ENCODE results near the gene PBX1.

The PBX1 gene

DNA sequence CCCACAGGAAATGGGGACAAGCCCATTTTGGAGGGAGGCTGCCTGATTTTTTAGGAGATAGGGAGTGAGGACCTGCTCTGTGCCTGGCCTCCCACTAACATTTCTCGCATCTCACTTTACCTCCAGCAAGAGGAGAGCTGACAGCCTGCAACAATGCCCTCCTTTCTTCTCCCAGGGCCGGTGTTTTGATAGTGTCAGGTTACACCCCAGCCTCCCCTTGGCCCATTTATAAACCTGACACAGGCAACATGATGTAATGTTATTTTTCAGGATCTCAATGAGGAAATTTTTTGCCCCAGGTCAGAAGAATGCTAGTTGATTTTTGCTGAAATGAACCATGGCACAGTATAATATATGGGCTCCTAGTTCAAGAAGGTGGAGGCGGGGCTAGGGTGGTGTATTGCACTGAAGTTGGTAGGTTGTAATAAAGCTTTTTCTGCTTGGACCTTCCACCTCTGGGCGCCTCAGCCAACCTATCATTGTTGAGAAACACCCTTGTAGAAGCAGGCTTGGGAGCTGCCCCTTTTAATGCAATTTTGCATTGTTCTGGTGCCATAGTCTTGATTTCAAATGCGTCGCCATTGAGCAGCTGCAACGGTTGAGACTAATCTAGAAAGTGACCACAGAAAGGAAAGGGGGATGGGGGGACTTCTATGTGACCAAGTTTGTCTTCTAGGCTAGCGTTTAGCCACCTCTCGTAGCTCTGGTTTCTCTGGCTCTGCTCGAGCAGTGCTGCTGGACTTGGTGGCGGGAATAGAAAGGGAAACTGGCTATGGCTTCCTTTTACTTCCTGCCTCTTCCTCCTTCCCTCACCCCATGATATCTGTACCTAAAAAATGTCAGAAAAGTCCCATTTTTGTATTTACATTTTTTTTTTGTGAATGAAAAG is 53.0 kb downstream of the PBX1 start (continued):
- TF ChIP-seq ZNF692 (tag by site-specific recombination; IDR thresholded peaks at IDR 0.05) (peak; percentile 84), ZNF350 (tag by site-specific recombination; IDR thresholded peaks at IDR 0.05) (no peak), ZNF626 (tag by site-specific recombination; IDR thresholded peaks at IDR 0.05) (no peak), ZNF521 (tag by site-specific recombination; IDR thresholded peaks at IDR 0.05) (no peak), ZNF488 (tag by site-specific recombination; IDR thresholded peaks at IDR 0.05) (no peak), ZNF670 (tag by site-specific recombination; IDR thresholded peaks at IDR 0.05; ENCODE audit: low read depth) (no peak), ZNF138 (tag by site-specific recombination; IDR thresholded peaks at IDR 0.05; ENCODE audit: borderline replicate concordance) (no peak), SP7 (tag by site-specific recombination; IDR thresholded peaks at IDR 0.05) (peak; percentile 98), ZSCAN23 (tag by site-specific recombination; IDR thresholded peaks at IDR 0.05) (peak; percentile 83), KLF8 (tag by site-specific recombination; IDR thresholded peaks at IDR 0.05) (peak; percentile 89), REPIN1 (tag by site-specific recombination; IDR thresholded peaks at IDR 0.05; ENCODE audit: low read depth) (no peak), ZNF211 (tag by site-specific recombination; IDR thresholded peaks at IDR 0.05; ENCODE audit: low read depth) (no peak), ZNF585B (tag by site-specific recombination; IDR thresholded peaks at IDR 0.05) (no peak), MEIS1 (CRISPR knock-in tag; IDR thresholded peaks at IDR 0.05; ENCODE audit: borderline replicate concordance) (peak; percentile 71; the same call in 1 of the 2 replicates), KLF16 (tag by site-specific recombination; IDR thresholded peaks at IDR 0.05) (0 out of 2 replicates have a peak, but pooled peaks have one; percentile 33), ZIC2 (tag by site-specific recombination; IDR thresholded peaks at IDR 0.05) (peak; percentile 41), GLIS2 (tag by site-specific recombination; IDR thresholded peaks at IDR 0.05) (peak; percentile 89), SALL2 (tag by site-specific recombination; IDR thresholded peaks at IDR 0.05; ENCODE audit: borderline replicate concordance) (no peak), ZNF701 (tag by site-specific recombination; IDR thresholded peaks at IDR 0.05) (no peak), ZNF426 (tag by site-specific recombination; IDR thresholded peaks at IDR 0.05) (no peak), ZBTB8A (tag by site-specific recombination; IDR thresholded peaks at IDR 0.05) (peak; percentile 78; the same call in 1 of the 2 replicates), ZNF324 (tag by site-specific recombination; IDR thresholded peaks at IDR 0.05) (peak; percentile 88)
- TF ChIP-seq, protein P1, sequence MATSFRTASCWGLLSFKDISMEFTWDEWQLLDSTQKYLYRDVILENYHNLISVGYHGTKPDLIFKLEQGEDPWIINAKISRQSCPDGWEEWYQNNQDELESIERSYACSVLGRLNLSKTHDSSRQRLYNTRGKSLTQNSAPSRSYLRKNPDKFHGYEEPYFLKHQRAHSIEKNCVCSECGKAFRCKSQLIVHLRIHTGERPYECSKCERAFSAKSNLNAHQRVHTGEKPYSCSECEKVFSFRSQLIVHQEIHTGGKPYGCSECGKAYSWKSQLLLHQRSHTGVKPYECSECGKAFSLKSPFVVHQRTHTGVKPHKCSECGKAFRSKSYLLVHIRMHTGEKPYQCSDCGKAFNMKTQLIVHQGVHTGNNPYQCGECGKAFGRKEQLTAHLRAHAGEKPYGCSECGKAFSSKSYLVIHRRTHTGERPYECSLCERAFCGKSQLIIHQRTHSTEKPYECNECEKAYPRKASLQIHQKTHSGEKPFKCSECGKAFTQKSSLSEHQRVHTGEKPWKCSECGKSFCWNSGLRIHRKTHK (tag by site-specific recombination; IDR thresholded peaks at IDR 0.05): no peak
- TF ChIP-seq, protein P2, sequence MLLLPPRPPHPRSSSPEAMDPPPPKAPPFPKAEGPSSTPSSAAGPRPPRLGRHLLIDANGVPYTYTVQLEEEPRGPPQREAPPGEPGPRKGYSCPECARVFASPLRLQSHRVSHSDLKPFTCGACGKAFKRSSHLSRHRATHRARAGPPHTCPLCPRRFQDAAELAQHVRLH (tag by site-specific recombination; IDR thresholded peaks at IDR 0.05): peak; percentile 86
- TF ChIP-seq, protein P3, sequence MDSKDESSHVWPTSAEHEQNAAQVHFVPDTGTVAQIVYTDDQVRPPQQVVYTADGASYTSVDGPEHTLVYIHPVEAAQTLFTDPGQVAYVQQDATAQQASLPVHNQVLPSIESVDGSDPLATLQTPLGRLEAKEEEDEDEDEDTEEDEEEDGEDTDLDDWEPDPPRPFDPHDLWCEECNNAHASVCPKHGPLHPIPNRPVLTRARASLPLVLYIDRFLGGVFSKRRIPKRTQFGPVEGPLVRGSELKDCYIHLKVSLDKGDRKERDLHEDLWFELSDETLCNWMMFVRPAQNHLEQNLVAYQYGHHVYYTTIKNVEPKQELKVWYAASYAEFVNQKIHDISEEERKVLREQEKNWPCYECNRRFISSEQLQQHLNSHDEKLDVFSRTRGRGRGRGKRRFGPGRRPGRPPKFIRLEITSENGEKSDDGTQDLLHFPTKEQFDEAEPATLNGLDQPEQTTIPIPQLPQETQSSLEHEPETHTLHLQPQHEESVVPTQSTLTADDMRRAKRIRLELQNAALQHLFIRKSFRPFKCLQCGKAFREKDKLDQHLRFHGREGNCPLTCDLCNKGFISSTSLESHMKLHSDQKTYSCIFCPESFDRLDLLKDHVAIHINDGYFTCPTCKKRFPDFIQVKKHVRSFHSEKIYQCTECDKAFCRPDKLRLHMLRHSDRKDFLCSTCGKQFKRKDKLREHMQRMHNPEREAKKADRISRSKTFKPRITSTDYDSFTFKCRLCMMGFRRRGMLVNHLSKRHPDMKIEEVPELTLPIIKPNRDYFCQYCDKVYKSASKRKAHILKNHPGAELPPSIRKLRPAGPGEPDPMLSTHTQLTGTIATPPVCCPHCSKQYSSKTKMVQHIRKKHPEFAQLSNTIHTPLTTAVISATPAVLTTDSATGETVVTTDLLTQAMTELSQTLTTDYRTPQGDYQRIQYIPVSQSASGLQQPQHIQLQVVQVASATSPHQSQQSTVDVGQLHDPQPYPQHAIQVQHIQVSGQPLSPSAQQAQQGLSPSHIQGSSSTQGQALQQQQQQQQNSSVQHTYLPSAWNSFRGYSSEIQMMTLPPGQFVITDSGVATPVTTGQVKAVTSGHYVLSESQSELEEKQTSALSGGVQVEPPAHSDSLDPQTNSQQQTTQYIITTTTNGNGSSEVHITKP (tag by site-specific recombination; IDR thresholded peaks at IDR 0.05): peak; percentile 93
- TF ChIP-seq, protein P4, sequence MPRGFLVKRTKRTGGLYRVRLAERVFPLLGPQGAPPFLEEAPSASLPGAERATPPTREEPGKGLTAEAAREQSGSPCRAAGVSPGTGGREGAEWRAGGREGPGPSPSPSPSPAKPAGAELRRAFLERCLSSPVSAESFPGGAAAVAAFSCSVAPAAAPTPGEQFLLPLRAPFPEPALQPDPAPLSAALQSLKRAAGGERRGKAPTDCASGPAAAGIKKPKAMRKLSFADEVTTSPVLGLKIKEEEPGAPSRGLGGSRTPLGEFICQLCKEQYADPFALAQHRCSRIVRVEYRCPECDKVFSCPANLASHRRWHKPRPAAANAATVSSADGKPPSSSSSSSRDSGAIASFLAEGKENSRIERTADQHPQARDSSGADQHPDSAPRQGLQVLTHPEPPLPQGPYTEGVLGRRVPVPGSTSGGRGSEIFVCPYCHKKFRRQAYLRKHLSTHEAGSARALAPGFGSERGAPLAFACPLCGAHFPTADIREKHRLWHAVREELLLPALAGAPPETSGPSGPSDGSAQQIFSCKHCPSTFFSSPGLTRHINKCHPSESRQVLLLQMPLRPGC (tag by site-specific recombination; IDR thresholded peaks at IDR 0.05): peak; percentile 93
- TF ChIP-seq, protein P5, sequence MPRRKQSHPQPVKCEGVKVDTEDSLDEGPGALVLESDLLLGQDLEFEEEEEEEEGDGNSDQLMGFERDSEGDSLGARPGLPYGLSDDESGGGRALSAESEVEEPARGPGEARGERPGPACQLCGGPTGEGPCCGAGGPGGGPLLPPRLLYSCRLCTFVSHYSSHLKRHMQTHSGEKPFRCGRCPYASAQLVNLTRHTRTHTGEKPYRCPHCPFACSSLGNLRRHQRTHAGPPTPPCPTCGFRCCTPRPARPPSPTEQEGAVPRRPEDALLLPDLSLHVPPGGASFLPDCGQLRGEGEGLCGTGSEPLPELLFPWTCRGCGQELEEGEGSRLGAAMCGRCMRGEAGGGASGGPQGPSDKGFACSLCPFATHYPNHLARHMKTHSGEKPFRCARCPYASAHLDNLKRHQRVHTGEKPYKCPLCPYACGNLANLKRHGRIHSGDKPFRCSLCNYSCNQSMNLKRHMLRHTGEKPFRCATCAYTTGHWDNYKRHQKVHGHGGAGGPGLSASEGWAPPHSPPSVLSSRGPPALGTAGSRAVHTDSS (tag by site-specific recombination; IDR thresholded peaks at IDR 0.05): no peak
